Endothelial cell of umbilical vein (primary cell): Measurements from ENCODE around the gene PNPLA3. TPM values are rescaled to one million over a fixed set of nuclear protein-coding genes. Genes with fewer than 3 reads are reported as not detected.

Experiments
- BruUV-seq: library from RNA; stranded (reverse); fragments of 400-500 nt; replicated peaks from 2 replicates; lab custom pipeline; 2021; lab: Mats Ljungman, UMichigan
- CTCF ChIA-PET: fragments of 300-600, 350-600 bp; sonication (Branson Sonifier 250); formaldehyde crosslinking; loops from one replicate; lab custom pipeline; 2021; ENCODE audit warnings: antibody characterized with exemption, inconsistent platforms; lab: Charles Lee
- POLR2A ChIA-PET: fragments of 300-600, 350-600 bp; sonication (Branson Sonifier 250); formaldehyde crosslinking; loops from one replicate; lab custom pipeline; 2021; ENCODE audit warnings: antibody characterized with exemption, inconsistent platforms; lab: Charles Lee
- DNase-seq: peaks from one replicate; pipeline ENCODE4 v3.0.0-alpha.2; 2011; ENCODE audit warnings: low read depth, low spot score
- FAIRE-seq: peaks from 2 replicates; lab custom pipeline; 2011; peaks lifted over from hg19 to GRCh38; lab: Jason Lieb, UNC
- H2AFZ ChIP-seq: 2 replicates; pipeline ENCODE4 v1.6.0; 2012; ENCODE audit warnings: low read depth, low read length, control low read depth, inconsistent platforms
- H3K27ac ChIP-seq: 2 replicates; pipeline ENCODE4 v1.5.1; 2011; ENCODE audit warnings: low read depth, mild to moderate bottlenecking, control low read depth, low read length, moderate library complexity; ENCODE audit not compliant: insufficient read depth
- H3K27me3 ChIP-seq, 2 experiments: 2 replicates each; pipeline versions ENCODE4 v1.6.0 to v1.6.1; 2011; ENCODE audit warnings: low read length in 2 of 2, mixed read lengths in 1 of 2; ENCODE audit not compliant: control insufficient read depth in 2 of 2, insufficient read depth in 2 of 2
- H3K36me3 ChIP-seq, 2 experiments: 2 replicates in 1 of 2; 3 replicates in 1 of 2; pipeline ENCODE4 v1.5.1; 2011; ENCODE audit warnings: low read length in 2 of 2, mild to moderate bottlenecking in 1 of 2, moderate library complexity in 1 of 2; ENCODE audit not compliant: control insufficient read depth in 2 of 2, insufficient read depth in 2 of 2; ENCODE audit errors: extremely low read depth in 1 of 2
- H3K4me1 ChIP-seq: 3 replicates; pipeline ENCODE4 v1.5.1; 2011; ENCODE audit warnings: mild to moderate bottlenecking, low read length; ENCODE audit not compliant: control insufficient read depth, insufficient read depth; ENCODE audit errors: extremely low read depth
- H3K4me2 ChIP-seq: 2 replicates; pipeline ENCODE4 v1.6.1; 2011; ENCODE audit warnings: low read length, control low read depth, mixed read lengths; ENCODE audit not compliant: insufficient read depth
- H3K4me3 ChIP-seq, 3 experiments: fragments of 200-600 bp in 1 of 3; sonication (generic), shearing (Covaris generic) in 1 of 3; replicated peaks in 1 of 3; 2 replicates each; pipeline ENCODE4 v1.5.1; 2011 to 2016; ENCODE audit warnings: control low read depth in 3 of 3, low read length in 3 of 3, mild to moderate bottlenecking in 2 of 3, inconsistent platforms in 1 of 3, low read depth in 1 of 3, moderate library complexity in 1 of 3; ENCODE audit not compliant: insufficient read depth in 1 of 3
- H3K79me2 ChIP-seq: 2 replicates; pipeline ENCODE4 v1.6.0; 2012; ENCODE audit warnings: low read length, inconsistent platforms; ENCODE audit not compliant: control insufficient read depth, insufficient read depth
- H3K9ac ChIP-seq: replicated peaks from 2 replicates; pipeline ENCODE3; 2011; ENCODE audit warnings: low read length, control low read depth; ENCODE audit not compliant: insufficient read depth; ENCODE audit errors: extremely low read depth
- H3K9me1 ChIP-seq: replicated peaks from 3 replicates; pipeline ENCODE4 v1.6.0; 2011; ENCODE audit warnings: mild to moderate bottlenecking, low read length; ENCODE audit not compliant: control insufficient read depth, insufficient read depth; ENCODE audit errors: extremely low read depth
- H3K9me3 ChIP-seq: replicated peaks from 2 replicates; pipeline ENCODE4 v1.5.1; 2012; ENCODE audit warnings: low read length, inconsistent platforms; ENCODE audit not compliant: control insufficient read depth, insufficient read depth
- H4K20me1 ChIP-seq: replicated peaks from 2 replicates; pipeline ENCODE3; 2011; ENCODE audit warnings: mild to moderate bottlenecking, low read length; ENCODE audit not compliant: control insufficient read depth, insufficient read depth; ENCODE audit errors: extremely low read depth
- JUN ChIP-seq: IDR thresholded peaks from 2 replicates; pipeline ENCODE4 v1.6.1; 2011; ENCODE audit warnings: borderline replicate concordance, low read depth; ENCODE audit not compliant: insufficient read length, insufficient read depth
- dilution Hi-C: fragments of 300-500 bp; cut with MboI; formaldehyde crosslinking; loops from one replicate; pipeline ENCODE4 v1.15.0; 2019; ENCODE audit warnings: low sequenced_read_pairs; ENCODE audit not compliant: extremely low pct_ligation_motif_present
- intact Hi-C: fragments of 100-400 bp; cut with micrococcal nuclease; formaldehyde crosslinking; loops from one replicate; pipeline ENCODE4 v1.10.0; 2022
- polyA plus RNA-seq, 4 experiments: library from polyadenylated mRNA; depleted of rRNA in 3 of 4; stranded (reverse) in 3 of 4; unstranded in 1 of 4; fragments of >200 nt; gene quantifications; 2 replicates each; pipeline versions ENCODE4 v1.2.1 to v1.2.3, GENCODE V29; 2011 to 2012; ENCODE audit warnings: missing spikeins in 1 of 4
- total RNA-seq: library from RNA; stranded (reverse); gene quantifications from 2 replicates; pipeline ENCODE4 v1.2.3, GENCODE V29; 2021
- TF ChIP-seq, protein P1 (sequence below), 2 donors: IDR thresholded peaks; 1 replicate in 1 of 2; 2 replicates in 1 of 2; pipeline ENCODE4 v1.5.1; 2011; ENCODE audit warnings: low read length in 2 of 2, mild to moderate bottlenecking in 2 of 2, moderate library complexity in 2 of 2, control low read depth in 1 of 2, inconsistent platforms in 1 of 2, low read depth in 1 of 2; ENCODE audit not compliant: insufficient read depth in 1 of 2; ENCODE audit errors: extremely low read depth in 1 of 2

PNPLA3 gene
- total and polyA plus RNA-seq, 2 donors (not counting 3 experiments of a cell fraction or from before 2014, with no cell fraction given), result 5.3 to 12.3 TPM

GRCh38 chr22:43988116-43988820, 64.7 kb downstream of the PNPLA3 start:
- no TSS peak for BruUV-seq

DNA sequence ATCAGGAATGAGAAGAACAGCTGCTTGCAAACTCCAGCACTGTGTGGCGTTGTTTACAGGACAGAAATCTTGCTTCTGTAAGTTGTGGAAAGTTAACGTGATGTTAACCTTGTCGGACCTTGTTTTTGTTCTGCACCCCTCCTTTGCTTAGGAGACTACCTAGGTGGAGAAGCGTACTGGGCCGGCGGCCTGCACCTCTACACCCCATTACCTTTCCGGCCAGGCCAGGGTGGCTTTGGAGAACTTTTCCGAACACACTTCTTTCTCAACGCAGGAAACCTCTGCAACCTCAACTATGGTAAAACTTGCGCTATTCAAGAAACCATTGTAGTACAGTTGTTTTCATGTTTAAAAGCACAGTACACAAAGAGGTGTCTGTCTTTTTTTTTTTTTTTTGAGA, 65.4 kb downstream of the PNPLA3 start:
- no peak overlapping the region for H3K27ac ChIP-seq
- H2AFZ ChIP-seq, result no peak overlapping the region
- FAIRE-seq, result no peak
- dilution Hi-C loops (no loop called here), intact Hi-C loops (no loop called here)
- BruUV-seq, result no TSS peak
- no peak overlapping the region for H3K4me2 ChIP-seq
- peaks cover 2% of the 10 kb centered on the region for H3K79me2 ChIP-seq
- H3K9me1 ChIP-seq, result no peaks in the 10 kb centered on the region
- CTCF ChIA-PET, result interaction anchor here (10.3 kb wide), 1 partner anchor 96 kb away, joined by 640 read pairs; no protein-coding TSS in a partner anchor
- H3K9ac ChIP-seq, result no peak overlapping the region
- no peaks in the 10 kb centered on the region for H3K9me3 ChIP-seq
- TF ChIP-seq, protein P1, sequence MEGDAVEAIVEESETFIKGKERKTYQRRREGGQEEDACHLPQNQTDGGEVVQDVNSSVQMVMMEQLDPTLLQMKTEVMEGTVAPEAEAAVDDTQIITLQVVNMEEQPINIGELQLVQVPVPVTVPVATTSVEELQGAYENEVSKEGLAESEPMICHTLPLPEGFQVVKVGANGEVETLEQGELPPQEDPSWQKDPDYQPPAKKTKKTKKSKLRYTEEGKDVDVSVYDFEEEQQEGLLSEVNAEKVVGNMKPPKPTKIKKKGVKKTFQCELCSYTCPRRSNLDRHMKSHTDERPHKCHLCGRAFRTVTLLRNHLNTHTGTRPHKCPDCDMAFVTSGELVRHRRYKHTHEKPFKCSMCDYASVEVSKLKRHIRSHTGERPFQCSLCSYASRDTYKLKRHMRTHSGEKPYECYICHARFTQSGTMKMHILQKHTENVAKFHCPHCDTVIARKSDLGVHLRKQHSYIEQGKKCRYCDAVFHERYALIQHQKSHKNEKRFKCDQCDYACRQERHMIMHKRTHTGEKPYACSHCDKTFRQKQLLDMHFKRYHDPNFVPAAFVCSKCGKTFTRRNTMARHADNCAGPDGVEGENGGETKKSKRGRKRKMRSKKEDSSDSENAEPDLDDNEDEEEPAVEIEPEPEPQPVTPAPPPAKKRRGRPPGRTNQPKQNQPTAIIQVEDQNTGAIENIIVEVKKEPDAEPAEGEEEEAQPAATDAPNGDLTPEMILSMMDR (IDR thresholded peaks at IDR 0.05; ENCODE audit: extremely low read depth in 1 of 2, insufficient read depth in 1 of 2, low read depth in 1 of 2, low read length in 2 of 2), result no peak
- TF ChIP-seq JUN, result no peak
- POLR2A ChIA-PET, result no interaction called here
- no peak overlapping the region for H3K4me3 ChIP-seq
- no peaks in the 10 kb centered on the region for H4K20me1 ChIP-seq
- H3K4me1 ChIP-seq, result no peaks in the 10 kb centered on the region
- H3K27me3 ChIP-seq, result no peaks in the 10 kb centered on the region
- H3K36me3 ChIP-seq, result peaks cover 9 to 25% of the 10 kb centered on the region in 2 experiments
- DNase-seq, result no peak

More at GRCh38 chr22:43988116-43988820, 64.7 kb downstream of the PNPLA3 start:
- no peak overlapping the region for H2AFZ ChIP-seq
- H4K20me1 ChIP-seq, result no peaks in the 10 kb centered on the region
- no peaks in the 10 kb centered on the region for H3K79me2 ChIP-seq
- ChIA-PET CTCF (interaction anchor here (1.1 to 10.3 kb wide), 2 partner anchors 79 to 97 kb away, joined by 3 to 640 read pairs; no protein-coding TSS in a partner anchor), POLR2A (no interaction called here)
- dilution Hi-C loops (no loop called here), intact Hi-C loops (no loop called here)
- FAIRE-seq (peak; percentile 15), DNase-seq (no peak)
- no peaks in the 10 kb centered on the region for H3K9me3 ChIP-seq
- no peaks in the 10 kb centered on the region for H3K4me1 ChIP-seq
- peaks cover 5 to 26% of the 10 kb centered on the region in 2 experiments for H3K36me3 ChIP-seq
- H3K9ac ChIP-seq, result no peak overlapping the region
- H3K27ac ChIP-seq, result no peak overlapping the region
- H3K9me1 ChIP-seq, result no peaks in the 10 kb centered on the region
- TF ChIP-seq, protein P1 (IDR thresholded peaks at IDR 0.05; ENCODE audit: extremely low read depth in 1 of 2, insufficient read depth in 1 of 2, low read depth in 1 of 2, low read length in 2 of 2), result no peak
- H3K4me3 ChIP-seq, result no peak overlapping the region
- H3K4me2 ChIP-seq, result no peak overlapping the region
- no peaks in the 10 kb centered on the region for H3K27me3 ChIP-seq
